Activated CD4-positive, alpha-beta T cell treated with anti-CD3 and anti-CD28 coated beads, Interleukin-2, Interleukin-4, amounts not matched to agents 100 ng/mL and 50 ng/mL, durations not matched to agents 16 hours and 8 hours (primary cell): ENCODE results near the gene TMEM74B.

ENCODE experiments used
- DNase-seq: peaks from one replicate; pipeline ENCODE4 v3.0.0-alpha.2; 2020; ENCODE audit warnings: low spot score

The TMEM74B gene

DNA sequence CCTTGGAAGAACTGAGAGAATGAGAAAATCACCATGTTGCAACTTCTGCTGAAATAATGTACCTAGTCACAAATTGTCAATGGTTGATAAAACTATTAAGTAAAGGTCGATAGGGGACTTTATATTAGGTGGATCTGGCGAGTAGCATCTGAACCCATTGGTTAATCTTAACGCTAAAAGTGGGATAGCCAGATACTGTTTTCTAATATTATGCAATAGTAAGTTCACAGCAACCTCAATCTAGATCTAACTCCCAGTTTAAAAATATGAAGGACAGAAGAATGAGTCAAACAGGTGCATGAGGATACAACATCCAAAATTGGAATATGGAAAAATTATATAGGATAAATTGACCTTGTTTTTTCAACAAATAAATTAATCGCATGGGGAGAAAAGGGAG, 47.5 kb downstream of the TMEM74B start:
- DNase-seq: no peak

DNA sequence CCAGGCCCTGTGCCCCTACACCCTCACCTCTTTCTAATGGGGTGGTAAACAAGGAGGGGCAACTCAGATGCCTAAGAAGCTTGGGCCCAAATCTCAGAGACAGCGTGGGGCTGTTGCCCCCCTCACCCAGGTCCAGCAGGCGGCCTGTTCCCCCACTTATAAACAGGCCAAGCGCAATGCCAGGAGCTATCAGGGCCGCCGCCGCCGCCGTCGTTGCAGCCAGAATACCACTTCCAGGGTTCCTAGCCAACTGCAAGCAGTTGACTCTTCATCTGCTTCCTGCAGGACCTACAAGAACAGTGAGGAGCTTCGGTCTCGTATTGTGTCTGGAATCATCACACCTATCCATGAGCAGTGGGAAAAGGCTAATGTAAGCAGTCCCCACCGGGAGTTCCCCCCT, 49.9 kb downstream of the TMEM74B start:
- no peak for DNase-seq

DNA sequence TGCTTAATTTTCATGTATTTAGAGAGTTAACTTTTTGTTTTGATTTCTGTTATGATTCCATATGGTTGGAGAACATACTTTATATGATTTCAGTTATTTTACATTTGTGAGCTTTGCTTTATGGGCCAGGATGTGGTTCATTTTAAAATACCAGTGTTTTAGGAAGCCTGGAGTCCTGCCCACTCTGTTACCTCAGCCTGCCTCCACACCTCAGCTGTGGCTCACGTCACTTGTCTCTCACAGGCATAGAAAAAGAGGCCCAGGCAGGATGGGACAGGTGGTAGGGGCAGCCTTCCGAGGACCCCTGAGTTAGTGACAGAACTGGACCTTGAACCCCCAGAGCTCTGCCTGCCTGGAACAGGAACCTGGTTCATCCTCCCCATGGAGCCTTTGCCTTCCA, 50.4 kb downstream of the TMEM74B start:
- no peak for DNase-seq

DNA sequence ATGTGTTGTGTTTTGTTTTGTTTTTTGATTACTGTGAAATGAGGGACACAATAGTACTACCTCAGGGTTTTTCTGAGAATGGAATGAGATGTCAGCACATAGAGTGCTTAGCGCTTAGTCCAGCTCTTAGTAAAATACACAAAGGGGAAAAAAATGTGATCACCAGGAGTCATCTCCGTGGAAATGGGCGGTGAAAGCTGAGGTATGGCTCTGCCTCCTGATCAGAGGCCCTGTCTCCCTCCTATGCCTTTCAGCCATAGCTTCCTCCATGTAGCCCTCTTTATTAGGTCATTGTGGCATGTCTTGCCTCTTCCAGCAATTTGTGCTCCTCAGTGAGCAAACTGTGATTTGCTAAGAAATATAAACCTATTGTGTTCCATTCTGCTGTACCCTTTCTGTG, 53.4 kb downstream of the TMEM74B start:
- no peak for DNase-seq

DNA sequence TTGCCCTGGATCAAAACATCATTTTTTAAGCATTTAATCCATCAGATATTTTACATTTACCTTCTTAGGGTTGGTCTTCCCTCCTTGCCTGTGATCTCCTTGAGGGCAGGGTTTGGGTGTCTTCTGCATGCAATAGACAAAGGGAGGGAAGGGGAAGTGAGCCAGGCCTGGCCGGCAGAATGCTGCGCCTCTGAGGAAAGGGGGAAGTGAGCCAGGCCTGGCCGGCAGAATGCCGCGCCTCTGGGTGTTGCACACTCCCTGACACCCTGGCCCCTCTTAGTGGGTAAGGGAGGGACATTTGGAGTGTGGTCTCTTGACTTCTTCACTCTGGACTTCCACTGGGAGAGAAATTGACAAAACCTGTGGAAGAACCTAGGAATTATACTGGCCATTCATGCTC, 53.9 kb downstream of the TMEM74B start:
- no peak for DNase-seq
